ENCODE measurements around the gene PRKG2.

DNA sequence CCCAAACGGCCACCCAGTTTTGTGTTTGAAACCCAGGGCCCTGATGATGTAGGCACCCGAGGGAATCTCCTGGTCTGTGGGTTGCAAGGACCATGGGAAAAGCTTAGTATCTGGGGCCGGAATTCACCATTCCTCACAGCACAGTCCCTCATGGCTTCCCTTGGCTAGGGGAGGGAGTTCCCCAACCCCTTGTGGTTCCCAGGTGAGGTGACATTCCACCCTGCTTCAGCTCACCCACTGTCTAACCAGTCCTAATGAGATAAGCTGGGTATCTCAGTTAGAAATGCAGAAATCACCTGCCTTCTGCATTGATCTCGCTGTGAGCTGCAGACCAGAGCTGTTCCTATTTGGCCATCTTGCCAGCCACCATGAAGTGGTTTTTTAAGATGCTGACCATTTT is 84.0 kb downstream of the PRKG2 start:
- TF ChIP-seq CTCF (IDR thresholded peaks at IDR 0.05; ENCODE audit: low read depth, low read length, missing input control) (no peak), GABPA (IDR thresholded peaks at IDR 0.05 in 1 of 2, conservative IDR thresholded peaks at IDR 0.05 in 1 of 2) (no peak), RXRA (IDR thresholded peaks at IDR 0.05) (no peak), YY1 (IDR thresholded peaks at IDR 0.05) (no peak), ZBTB33 (IDR thresholded peaks at IDR 0.05) (no peak), EGR1 (IDR thresholded peaks at IDR 0.05; ENCODE audit: low read depth in 2 of 2) (no peak)
